Stimulated activated CD8-positive, alpha-beta memory T cell treated with anti-CD3 and anti-CD28 coated beads, Interleukin-15, amount 100 ng/mL, for 48 hours (primary cell): ENCODE measurements around the gene HELQ.
"Not testable (repeated sequence)": the region's sequence is repeated elsewhere in the genome, so short reads cannot be mapped to it uniquely, and the experiment has no call there.

Experiments
- DNase-seq, 2 donors: peaks; one replicate each; pipeline ENCODE4 v3.0.0-alpha.2; 2020; ENCODE audit warnings: low read depth in 2 of 2

Gene HELQ, protein sequence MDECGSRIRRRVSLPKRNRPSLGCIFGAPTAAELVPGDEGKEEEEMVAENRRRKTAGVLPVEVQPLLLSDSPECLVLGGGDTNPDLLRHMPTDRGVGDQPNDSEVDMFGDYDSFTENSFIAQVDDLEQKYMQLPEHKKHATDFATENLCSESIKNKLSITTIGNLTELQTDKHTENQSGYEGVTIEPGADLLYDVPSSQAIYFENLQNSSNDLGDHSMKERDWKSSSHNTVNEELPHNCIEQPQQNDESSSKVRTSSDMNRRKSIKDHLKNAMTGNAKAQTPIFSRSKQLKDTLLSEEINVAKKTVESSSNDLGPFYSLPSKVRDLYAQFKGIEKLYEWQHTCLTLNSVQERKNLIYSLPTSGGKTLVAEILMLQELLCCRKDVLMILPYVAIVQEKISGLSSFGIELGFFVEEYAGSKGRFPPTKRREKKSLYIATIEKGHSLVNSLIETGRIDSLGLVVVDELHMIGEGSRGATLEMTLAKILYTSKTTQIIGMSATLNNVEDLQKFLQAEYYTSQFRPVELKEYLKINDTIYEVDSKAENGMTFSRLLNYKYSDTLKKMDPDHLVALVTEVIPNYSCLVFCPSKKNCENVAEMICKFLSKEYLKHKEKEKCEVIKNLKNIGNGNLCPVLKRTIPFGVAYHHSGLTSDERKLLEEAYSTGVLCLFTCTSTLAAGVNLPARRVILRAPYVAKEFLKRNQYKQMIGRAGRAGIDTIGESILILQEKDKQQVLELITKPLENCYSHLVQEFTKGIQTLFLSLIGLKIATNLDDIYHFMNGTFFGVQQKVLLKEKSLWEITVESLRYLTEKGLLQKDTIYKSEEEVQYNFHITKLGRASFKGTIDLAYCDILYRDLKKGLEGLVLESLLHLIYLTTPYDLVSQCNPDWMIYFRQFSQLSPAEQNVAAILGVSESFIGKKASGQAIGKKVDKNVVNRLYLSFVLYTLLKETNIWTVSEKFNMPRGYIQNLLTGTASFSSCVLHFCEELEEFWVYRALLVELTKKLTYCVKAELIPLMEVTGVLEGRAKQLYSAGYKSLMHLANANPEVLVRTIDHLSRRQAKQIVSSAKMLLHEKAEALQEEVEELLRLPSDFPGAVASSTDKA

DNA sequence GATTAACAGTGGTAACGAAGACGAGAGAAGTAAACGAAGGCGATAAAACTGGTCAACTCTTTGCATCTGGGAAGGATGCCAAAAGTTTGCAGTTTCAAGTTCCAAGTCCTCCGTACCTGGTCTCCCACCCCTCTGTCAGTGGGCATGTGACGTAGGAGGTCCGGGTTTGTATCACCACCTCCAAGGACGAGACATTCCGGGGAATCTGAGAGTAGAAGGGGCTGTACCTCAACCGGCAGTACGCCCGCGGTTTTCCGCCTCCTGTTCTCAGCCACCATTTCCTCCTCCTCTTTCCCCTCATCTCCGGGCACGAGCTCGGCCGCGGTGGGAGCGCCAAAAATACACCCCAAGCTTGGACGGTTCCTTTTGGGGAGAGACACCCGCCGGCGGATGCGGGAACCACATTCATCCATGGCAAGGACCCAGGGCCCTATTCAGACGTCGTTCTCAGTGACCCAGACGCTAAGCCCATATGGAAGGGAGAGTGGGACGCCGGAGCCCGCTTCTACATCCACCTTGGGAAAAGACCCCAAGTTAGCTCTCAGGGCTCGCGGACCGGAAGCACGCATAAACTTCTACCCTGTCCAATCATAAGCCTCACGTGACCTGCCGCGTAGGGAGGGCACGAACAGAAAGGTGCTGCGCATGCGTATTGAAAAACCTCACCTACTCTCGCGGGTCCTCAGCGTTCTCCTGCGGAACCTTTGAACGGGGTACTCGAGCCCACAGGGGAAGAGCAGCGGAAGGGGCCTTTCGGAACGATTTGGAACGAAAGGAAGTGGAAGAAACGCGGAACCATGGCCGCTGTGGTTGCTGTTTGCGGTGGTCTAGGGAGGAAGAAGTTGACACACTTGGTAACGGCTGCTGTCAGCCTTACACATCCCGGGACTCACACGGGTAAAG is at the start of gene HELQ, which contains the start of gene MRPS18C:
Gene HELQ (minus strand): TSS at position 543 of the 903 bp plus-strand sequence. CDS start 130 bp downstream, at position 413.
Gene MRPS18C (plus strand): TSS at position 778 of the 903 bp plus-strand sequence. CDS start 20 bp downstream, at position 798.
- DNase-seq, result peak; percentile 93

DNA sequence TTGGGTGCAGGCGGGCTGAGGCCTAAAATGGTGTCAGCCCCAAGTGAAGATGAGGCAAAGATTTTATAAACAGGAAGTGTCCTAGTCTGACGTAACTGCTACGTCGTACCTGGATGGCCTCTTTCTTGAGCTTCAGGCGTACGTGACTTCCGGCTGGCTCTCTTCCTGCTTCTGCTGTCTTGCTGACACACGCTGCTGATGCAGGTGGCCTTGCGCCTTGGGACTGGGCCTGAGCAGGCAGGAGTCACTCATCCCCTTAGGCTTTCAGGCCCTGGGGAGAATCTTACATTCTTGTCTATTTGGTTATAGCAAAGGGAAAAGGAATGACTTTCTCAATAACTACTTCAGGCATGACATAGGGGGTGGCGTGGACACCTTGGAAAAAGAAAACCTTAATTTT is 49.4 kb upstream of the HELQ start:
- no peak for DNase-seq

DNA sequence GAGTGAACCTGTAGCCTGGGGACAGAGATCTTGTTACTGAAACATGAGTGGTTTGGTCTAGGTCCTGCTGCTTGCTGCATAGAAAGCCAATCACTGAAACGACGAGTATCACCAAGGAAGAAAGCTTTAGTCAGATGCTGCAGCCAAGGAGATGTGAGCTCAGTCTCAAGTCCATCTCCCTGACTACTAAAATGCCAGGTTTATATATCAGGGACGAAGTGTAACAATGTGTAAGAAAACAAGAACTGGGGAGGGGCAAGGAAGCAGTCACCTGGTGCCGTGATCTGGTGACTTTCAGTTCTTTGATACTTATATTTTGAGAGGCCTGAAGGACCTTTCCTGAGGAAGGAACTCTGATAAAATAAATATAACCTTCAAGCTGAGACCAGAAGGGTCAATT is 48.9 kb upstream of the HELQ start:
- no peak for DNase-seq

DNA sequence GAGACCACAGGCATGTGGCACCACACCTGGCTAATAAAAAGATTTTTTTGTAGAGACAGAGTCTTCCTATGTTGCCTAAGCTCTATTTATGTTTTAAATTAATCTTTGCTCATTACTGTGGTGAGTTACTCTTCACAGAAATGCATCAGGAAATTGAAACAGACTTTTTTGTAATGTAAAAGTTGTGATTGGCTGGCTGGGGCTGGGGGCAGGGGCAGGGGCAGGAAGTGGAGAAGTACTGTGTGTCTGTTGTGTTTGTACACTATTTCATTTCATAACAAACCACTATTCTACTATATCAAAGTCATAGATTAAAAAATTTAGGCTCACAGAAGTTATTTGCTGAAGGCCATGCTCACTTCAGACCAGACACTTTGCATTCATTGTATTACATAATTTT is 48.4 kb upstream of the HELQ start:
- DNase-seq, result no peak

DNA sequence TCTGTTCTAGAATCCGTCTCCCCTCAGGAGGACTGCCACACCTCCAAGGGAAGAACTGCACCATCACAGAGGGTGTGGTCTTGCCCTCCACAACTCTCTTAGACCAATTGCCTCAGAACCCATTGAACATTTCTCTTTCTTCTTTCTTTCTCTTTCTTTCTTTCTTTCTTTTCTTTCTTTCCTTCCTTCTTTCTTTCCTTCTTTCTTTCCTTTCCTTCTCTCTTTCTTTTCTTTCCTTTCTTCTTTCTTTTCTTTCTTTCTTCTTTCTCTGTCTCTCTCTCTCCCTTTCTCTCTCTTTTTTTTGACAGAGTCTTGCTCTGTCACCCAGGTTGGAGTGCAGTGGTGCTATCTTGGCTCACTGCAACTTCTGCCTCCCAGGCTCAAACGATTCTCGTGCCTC is 46.0 kb upstream of the HELQ start:
- DNase-seq, result not testable (repeated sequence)

DNA sequence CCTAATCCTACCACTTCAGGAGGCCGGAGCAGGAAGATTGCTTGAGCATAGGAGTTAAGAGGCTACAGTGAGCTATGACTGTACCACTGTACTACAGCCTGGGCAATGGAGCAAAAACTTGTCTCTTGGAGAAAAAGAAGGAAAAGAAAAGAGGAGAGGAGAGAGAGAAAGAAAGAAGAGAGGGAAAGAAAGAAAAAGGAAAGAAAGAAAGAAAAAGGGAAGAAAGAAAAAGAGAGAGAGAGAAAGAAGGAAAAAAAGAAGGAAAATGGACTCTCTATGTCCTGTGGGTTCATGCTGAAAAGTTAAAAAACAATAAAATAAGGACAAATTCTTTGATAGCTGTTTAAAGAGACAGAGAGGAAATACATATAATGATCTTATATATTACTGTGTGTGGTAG is 42.6 kb upstream of the HELQ start:
- DNase-seq, result no peak

DNA sequence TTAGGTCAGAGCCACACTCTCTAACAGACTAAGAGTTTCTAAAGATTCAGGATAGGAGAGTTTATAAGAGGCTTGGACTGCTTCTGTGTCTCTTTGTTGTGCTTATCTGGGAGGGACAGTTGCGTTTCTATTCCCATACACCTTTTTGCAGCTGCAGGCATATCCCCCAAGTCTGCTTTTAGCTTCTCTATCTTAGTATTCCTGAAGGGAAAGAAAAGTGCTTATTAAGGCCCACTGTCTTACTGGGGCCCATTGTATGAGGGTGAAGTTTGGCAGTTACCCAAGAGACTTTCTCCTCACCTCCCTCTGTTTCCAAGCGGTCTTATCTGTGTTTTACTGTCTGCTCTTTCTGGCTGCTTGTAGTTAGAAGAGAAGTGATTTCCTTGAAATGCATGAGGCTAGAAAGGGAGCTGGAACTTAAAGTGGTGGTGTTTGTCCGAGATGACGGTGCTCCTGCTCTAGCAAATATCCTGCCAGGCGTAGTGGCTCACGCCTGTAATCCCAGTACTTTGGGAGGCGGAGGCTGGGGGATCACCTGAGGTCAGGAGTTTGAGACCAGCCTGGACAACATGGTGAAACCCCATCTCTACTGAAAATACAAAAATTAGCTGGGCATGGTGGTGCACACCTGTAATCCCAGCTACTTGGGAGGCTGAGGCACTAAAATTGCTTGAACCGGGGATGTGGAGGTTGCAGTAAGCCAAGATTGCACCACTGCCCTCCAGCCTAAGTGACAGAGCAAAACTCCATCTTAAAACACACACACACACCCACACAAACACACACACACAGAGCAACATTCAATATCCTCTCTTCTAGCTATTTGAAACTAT is 40.7 kb upstream of the HELQ start:
- DNase-seq, result not testable (repeated sequence)

DNA sequence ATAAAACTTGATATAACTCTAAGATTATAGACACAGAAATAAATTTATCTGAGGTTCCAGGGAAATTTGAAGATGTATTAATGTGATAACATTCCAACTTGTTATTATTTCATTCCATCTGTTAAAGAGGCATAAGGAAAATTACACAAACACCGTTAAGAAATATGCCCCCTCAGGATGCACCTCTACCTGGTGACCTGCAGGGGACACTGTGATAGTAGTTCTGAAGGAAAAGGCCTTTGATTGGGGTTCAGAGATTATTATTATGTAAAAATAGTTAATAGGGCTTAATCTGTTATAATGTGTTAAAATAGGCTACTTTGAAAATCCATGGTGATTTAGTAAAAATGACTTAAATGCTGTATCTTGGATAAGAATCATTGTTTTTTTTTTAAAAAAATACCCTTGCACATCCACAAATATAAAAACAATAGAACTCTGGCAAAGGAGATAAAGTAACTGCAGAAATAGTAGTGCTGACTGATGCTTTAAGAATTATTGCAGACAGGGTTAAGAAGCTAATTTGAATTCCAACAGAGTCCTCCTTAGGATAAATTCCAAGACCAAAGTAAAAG is 35.3 kb upstream of the HELQ start:
- DNase-seq, result no peak

DNA sequence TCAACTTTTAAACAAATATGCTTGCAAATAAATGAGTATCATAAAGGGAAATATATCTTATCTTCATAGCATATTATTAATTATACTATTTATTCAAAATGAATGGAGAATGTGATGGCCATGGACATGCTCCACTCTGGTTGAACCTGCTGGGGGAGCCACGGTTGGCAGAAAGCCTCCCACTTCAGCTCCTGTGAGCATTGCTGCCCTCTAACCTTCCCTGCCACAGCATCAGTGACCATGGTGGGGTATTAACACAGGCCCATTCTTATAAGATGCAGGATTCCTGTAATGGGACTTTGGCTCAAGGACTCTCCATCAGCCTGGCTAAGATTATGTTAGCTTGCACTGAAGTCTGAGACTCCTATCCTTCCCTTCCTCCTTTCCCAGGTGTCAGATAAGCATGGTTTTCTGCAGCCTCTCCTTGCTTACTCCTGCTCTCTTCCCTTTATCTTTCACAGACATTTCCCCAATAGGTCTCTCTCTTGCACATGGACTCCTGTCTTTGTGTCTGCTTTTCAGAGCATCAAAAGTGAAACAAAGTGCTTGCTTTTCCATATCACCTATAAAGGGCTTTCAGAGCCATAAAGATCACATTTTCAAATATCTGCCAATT is 34.2 kb upstream of the HELQ start:
- DNase-seq, result no peak

DNA sequence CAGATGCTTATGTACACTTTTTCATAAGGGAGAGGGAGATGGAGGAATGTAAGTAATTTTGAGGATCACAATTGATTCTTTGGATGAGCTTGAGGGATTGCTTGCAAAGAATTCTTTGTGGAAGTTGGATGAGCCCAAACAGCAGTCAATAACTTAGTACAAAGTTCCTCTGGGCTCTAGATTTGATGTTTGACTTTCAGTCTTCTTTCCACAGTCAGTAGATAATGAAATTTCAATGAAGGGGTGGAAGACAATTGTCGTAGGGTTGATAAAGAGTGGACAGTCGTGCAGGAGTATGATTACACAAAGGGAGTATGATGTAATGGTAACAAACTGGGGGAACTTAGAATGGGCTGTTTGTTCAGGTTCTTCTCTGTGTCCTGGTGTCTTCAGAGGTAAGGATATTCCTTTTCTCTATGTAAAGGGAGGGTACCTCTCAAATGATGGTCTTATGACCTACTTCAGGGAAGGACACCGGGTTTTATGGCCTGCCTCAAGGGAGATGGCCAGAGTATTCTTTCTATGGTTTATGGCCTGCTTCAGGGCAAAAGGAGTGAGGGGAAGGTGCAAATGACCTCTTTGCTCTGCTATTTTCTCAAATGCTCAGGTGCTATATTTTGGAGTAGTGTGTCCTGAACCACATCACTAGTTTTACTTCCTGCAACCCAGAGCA is 31.0 kb upstream of the HELQ start:
- no peak for DNase-seq

DNA sequence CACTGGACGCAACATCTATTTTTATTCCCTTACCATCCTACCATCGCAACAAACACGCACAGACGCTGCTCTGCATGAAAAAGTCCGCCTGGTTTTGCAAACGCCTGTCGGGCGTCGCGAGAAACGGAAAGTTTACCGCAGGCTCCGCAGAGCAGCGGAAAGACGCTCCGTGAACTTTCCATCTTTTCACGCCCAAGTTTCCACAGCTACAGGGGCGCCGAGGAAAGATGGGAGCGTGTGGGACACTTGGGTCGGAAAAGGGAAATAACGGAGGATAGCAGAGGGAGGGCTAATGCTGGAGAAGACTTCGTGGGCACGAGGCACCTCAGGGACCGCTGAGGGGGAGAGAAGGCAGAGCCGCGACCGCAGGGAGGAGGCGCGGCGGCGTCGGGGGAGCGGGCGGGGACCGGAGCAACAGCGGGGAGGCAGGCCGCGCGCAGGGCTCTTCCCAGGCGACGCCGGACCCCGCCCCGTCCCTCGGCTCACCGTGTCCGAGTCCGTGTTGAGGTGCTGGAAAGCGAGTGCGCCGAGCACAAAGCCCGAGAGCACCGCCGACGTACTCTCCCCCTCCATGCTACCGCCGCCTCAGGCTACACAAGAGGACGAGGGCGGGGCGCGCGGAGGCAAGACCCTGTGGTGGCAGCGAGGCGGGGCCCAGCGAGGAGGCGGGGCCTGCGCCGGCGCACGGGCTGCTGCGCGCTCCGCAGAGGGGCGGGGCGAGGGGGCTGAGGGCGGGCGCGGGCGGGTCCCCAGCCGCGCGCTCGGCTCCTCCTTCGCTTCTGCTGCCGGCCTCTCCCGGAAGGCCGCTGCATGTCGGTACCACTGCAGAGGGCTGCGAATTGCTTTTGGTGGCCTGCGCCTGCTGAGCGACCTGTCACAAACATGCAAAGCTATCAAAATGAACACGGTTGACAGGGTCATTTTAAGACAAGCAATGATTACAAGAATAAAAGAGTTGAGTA is 29.2 kb upstream of the HELQ start, which contains the start of gene ABRAXAS1:
Gene ABRAXAS1 (minus strand): TSS at position 601 of the 962 bp plus-strand sequence. CDS start 28 bp downstream, at position 573.
- peak; percentile 90 to 92 for DNase-seq

DNA sequence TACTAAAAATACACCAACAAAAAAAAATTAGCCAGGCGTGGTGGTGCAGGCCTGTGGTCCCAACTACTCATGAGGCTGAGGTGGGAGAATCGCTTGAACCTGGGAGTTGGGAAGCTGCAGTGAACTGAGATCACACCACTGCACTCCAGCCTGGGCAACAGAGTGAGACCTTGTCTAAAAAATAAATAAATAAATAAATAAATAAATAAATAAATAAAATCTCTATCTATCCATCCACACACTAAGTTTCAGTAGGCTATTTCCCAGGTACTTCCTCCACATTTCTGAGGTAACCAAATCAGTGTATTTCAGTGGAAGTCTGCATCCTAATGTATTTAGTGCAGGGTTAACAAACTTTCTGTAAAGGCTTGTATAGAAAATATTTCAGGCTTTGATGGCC is 18.3 kb upstream of the HELQ start:
- DNase-seq, result no peak

DNA sequence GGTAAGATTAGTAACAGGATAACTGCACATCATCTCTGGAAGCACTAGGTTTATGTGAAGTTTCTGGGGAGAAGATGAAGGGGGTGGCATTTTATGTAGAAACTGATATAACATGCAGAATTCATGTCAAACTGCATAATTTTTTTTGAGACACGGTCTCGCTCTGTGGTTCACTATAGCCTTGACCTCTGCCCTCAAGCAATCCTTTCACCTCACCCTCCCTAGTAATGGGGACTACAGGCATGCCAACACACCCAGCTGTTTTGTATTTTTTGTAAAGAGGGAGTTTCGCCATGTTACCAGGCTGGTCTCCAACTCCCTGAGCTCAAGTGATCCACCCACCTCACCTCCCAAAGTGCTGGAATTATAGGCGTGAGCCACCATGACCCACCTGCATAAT is 17.8 kb upstream of the HELQ start:
- DNase-seq, result no peak

DNA sequence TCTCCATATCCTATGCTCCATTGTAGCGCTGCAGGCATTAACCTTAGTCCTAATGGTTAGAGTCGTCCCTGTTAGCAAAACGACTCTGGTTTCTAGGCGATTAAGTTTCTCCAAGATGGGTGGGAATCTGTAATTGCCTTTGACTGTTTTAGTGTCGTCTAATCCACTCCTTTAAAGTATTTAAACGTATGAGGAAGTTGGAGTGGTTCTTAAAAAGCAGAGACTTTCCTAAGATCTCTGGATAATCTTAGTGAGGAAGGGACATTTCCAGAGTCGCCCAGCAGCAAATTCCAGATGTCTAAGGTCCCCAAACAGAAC is 520 bp upstream of the HELQ start:
- DNase-seq, result no peak

DNA sequence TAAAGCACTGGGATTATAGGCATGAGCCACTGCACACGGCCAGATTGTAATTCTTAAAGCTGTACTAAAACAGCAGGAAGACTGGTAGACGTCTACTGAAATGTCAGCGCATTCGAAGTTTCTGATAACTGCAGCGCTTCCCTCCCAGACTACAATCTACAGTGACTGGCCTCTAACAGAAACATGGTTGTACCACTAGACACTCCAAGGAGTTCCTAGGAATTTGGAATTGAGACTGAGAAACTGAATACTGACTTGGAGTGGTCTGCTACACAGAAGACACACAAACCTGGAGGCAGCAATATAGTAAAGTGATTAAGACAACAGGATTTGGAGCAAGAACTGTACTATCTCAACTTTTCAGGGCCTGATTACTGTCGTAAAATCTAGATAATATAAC is 937 bp downstream of the HELQ start:
- no peak for DNase-seq

DNA sequence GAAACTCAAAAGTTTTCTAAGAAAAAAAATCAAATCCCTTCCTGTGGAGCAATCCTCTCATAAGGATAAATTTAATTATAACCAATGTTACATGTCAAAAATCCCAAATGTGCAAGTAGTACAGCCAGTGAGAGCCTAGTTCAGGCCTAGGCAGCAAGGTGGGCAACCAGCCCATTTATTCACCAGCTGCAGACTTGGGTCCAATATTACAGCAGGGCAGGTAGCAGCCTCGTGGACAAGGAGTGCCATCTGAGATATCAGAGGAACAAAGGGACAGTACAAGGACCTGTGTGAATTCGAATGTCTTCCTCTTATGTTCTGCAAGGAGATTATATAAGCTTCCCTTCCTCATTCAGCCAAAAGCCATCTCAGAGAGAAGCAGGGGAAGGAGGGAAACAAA is 6.6 kb downstream of the HELQ start:
- DNase-seq, result no peak

DNA sequence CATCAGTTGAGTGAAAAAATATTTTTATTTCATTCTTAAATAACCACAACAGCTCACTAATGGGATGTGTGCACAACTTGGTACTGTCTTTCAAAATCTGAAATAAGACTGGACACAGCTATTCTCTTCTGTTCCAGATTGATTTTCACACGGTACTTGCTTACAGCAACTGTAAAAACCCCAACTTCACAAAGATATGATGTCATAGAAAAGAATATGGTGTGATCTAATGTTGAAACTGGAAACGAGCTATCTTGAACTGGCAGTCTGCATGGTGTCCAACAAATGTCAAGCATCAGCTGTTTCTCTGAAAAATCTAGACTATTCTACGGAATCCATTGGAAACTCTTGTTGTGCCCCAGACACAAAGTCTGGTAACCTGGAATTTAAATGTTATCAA is 14.7 kb downstream of the HELQ start:
- no peak for DNase-seq
